Measurements from ENCODE around the gene CIAO3.
A peak's percentile ranks its signal among the peaks of the same experiment; 100 is the strongest.
"Not testable (repeated sequence)": the region's sequence is repeated elsewhere in the genome, so short reads cannot be mapped to it uniquely, and the experiment has no call there.

The CIAO3 gene

GRCh38 chr16:759110-759910 lies 18.5 kb upstream of the CIAO3 start:
- no peak for TF ChIP-seq CTCF (IDR thresholded peaks at IDR 0.05; ENCODE audit: insufficient read depth, low read depth, low read length, missing control alignments)
- H3K4me3 ChIP-seq (ENCODE audit: low read length) = no peak overlapping the region
- DNase-seq (ENCODE audit: low read depth) = peak; percentile 60

- H3K4me3 ChIP-seq (ENCODE audit: low read length) = no peak overlapping the region
- peak; percentile 23 for DNase-seq (ENCODE audit: low read depth)
- no peak for TF ChIP-seq CTCF (IDR thresholded peaks at IDR 0.05; ENCODE audit: insufficient read depth, low read depth, low read length, missing control alignments)
Measured at GRCh38 chr16:756428-756827, 15.6 kb upstream of the CIAO3 start.

- no peak for DNase-seq (ENCODE audit: low read depth)
- H3K4me3 ChIP-seq (ENCODE audit: low read length) = no peak overlapping the region
- no peak for TF ChIP-seq CTCF (IDR thresholded peaks at IDR 0.05; ENCODE audit: insufficient read depth, low read depth, low read length, missing control alignments)
Measured at GRCh38 chr16:754656-755055, 13.9 kb upstream of the CIAO3 start.

GRCh38 chr16:754121-754607 lies 13.4 kb upstream of the CIAO3 start:
- not testable (repeated sequence) for DNase-seq (ENCODE audit: low read depth); H3K4me3 ChIP-seq (ENCODE audit: low read length)

- no peak overlapping the region for H3K4me3 ChIP-seq (ENCODE audit: low read length)
- no peak for DNase-seq (ENCODE audit: low read depth)
- no peak for TF ChIP-seq CTCF (IDR thresholded peaks at IDR 0.05; ENCODE audit: insufficient read depth, low read depth, low read length, missing control alignments)
Measured at GRCh38 chr16:752007-752312, 11.2 kb upstream of the CIAO3 start.

GRCh38 chr16:751152-752006 lies 10.6 kb upstream of the CIAO3 start:
- no peak for TF ChIP-seq CTCF (IDR thresholded peaks at IDR 0.05; ENCODE audit: insufficient read depth, low read depth, low read length, missing control alignments)
- no peak for DNase-seq (ENCODE audit: low read depth)
- no peak overlapping the region for H3K4me3 ChIP-seq (ENCODE audit: low read length)

- no peak for TF ChIP-seq CTCF (IDR thresholded peaks at IDR 0.05; ENCODE audit: insufficient read depth, low read depth, low read length, missing control alignments)
- no peak overlapping the region for H3K4me3 ChIP-seq (ENCODE audit: low read length)
- DNase-seq (ENCODE audit: low read depth) = no peak
Measured at GRCh38 chr16:750485-750884, 9.7 kb upstream of the CIAO3 start.
